Panc1 (cell line): ENCODE results near the gene RAB14. TPM values are rescaled to one million over a fixed set of nuclear protein-coding genes. Genes with fewer than 3 reads are reported as not detected.

Experiments
- ATAC-seq: fragments of 200-7000 bp; cut with Tn5 transposase; 2 replicates; pipeline ENCODE4 v1.9.1; 2020; ENCODE audit warnings: mild to moderate bottlenecking, moderate library complexity
- BruUV-seq: library from RNA; stranded (reverse); fragments of 400-500 nt; replicated peaks from 2 replicates; lab custom pipeline; 2021; lab: Mats Ljungman, UMichigan
- CTCF ChIA-PET: fragments of 300-600 bp; sonication (Branson Sonifier 250); formaldehyde crosslinking; loops from one replicate; lab custom pipeline; 2022; ENCODE audit warnings: antibody characterized with exemption; lab: Charles Lee
- POLR2A ChIA-PET: fragments of 300-600 bp; sonication (Branson Sonifier 250); formaldehyde crosslinking; loops from one replicate; lab custom pipeline; 2022; ENCODE audit warnings: antibody characterized with exemption; lab: Charles Lee
- DNase-seq: peaks from one replicate; pipeline ENCODE4 v3.0.0-alpha.2; 2010; ENCODE audit warnings: low read depth, low spot score
- H3K27ac ChIP-seq: 2 replicates; pipeline ENCODE4 v1.5.1; 2011; ENCODE audit warnings: mild to moderate bottlenecking, low read length, inconsistent platforms
- H3K27me3 ChIP-seq: fragments of 200-500 bp; sonication (Bioruptor generic); 2 replicates; pipeline ENCODE4 v1.6.0; 2014; ENCODE audit warnings: low read length, inconsistent platforms; ENCODE audit not compliant: control insufficient read depth, insufficient read depth
- H3K36me3 ChIP-seq: fragments of 200-500 bp; sonication (Bioruptor generic); 2 replicates; pipeline ENCODE4 v1.5.1; 2014; ENCODE audit warnings: inconsistent platforms, mild to moderate bottlenecking, low read length, moderate library complexity; ENCODE audit not compliant: control insufficient read depth, insufficient read depth
- H3K4me1 ChIP-seq: 2 replicates; pipeline ENCODE4 v1.5.1; 2011; ENCODE audit warnings: inconsistent platforms, mild to moderate bottlenecking, low read length, moderate library complexity; ENCODE audit not compliant: control insufficient read depth, insufficient read depth
- H3K4me3 ChIP-seq, 2 experiments: 2 replicates each; pipeline ENCODE4 v1.5.1; 2011 to 2012; ENCODE audit warnings: low read depth in 2 of 2, low read length in 2 of 2, mild to moderate bottlenecking in 2 of 2, inconsistent platforms in 1 of 2, moderate library complexity in 1 of 2
- H3K9me3 ChIP-seq: fragments of 200-500 bp; sonication (Bioruptor generic); 2 replicates; pipeline ENCODE4 v1.5.1; 2014; ENCODE audit warnings: low read depth, mild to moderate bottlenecking, inconsistent platforms, low read length, moderate library complexity; ENCODE audit not compliant: control insufficient read depth, insufficient read depth
- POLR2AphosphoS5 ChIP-seq: IDR thresholded peaks from 2 replicates; pipeline ENCODE4 v1.6.1; 2012; ENCODE audit warnings: mild to moderate bottlenecking, low read depth, low read length, moderate library complexity
- SIN3A ChIP-seq: IDR thresholded peaks from 2 replicates; pipeline ENCODE4 v1.6.1; 2012; ENCODE audit warnings: low read depth, mild to moderate bottlenecking, low read length, moderate library complexity, borderline replicate concordance; ENCODE audit not compliant: insufficient read depth
- TCF7L2 ChIP-seq: IDR thresholded peaks from 2 replicates; pipeline ENCODE4 v1.6.1; 2011; ENCODE audit warnings: mild to moderate bottlenecking, low read depth, low read length, inconsistent platforms
- in situ Hi-C: cut with HindIII; loops from 2 replicates; pipeline ENCODE4 v1.10.0; 2016; ENCODE audit warnings: low sequenced_read_pairs, low pct_unique_long_range_greater_than_20kb
- intact Hi-C: fragments of 100-400 bp; cut with micrococcal nuclease; formaldehyde crosslinking; loops from one replicate; pipeline ENCODE4 v1.10.0; 2022; ENCODE audit not compliant: unreplicated experiment
- total RNA-seq: library from RNA; stranded (reverse); gene quantifications from one replicate; pipeline ENCODE4 v1.2.1, GENCODE V29; 2021; ENCODE audit not compliant: unreplicated experiment
- TF ChIP-seq, protein P1 (sequence below), 2 experiments: IDR thresholded peaks; 2 replicates each; pipeline ENCODE4 v1.6.1; 2011 to 2012; ENCODE audit warnings: low read depth in 2 of 2, control low read depth in 1 of 2, low read length in 1 of 2, mild to moderate bottlenecking in 1 of 2, moderate library complexity in 1 of 2; ENCODE audit not compliant: insufficient read depth in 1 of 2
- TF ChIP-seq, protein P2 (sequence below): fragments of 450-650 bp; IDR thresholded peaks from 2 replicates; pipeline ENCODE4 v1.5.1; 2017; ENCODE audit warnings: mild to moderate bottlenecking

The RAB14 gene
- total RNA-seq, 1 experiment from 2014 or later, result 42.7 TPM

DNA sequence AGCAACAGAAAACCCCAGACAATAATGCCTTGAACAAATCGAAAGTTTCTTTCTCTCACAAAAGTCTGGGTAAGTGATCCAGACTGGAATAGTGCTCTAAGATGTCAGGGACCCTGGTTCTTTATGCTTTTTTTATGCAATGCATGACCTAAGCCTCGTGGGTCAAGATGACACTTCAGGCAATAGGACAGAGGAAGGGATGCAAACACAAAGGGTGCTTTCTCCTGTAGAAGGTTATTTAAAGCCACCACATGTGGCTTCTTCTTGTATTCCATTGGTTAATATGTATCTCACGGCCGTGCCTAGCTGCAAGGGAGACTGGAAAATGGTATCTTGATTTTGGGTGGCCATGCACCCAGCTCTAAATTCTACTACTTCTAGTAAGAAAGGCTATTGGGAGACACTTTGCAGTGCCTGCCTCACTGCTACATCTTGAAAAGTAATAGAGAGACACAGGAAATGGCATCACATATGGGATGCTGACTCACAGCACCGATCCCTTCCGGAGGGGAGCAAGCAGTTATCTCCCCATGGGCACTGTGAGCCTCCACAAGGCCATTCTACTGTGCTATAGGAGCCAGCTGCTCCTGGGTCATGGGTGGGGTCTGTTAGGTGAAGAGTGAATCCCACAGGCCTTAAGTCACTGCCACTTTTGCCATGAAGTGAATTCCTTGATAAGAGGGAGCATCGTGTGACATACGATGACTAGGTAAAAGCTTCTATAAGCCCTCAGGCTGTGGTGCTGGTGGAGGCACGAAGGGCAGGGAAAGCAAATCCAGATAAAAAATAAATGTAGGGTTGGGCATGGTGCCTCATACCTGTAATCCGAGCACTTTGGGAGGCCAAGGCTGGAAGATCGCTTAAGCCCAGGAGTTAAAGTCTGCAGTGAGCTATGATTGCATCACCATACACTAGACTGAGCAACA, 32.5 kb upstream of the RAB14 start:
- ChIA-PET CTCF (no interaction called here), POLR2A (no interaction called here)
- intact Hi-C loops (no loop called here), in situ Hi-C loops (no loop called here)
- ATAC-seq (no peak), DNase-seq (no peak)
- Histone ChIP-seq H3K4me3 (no peak overlapping the region), H3K27ac (no peak overlapping the region), H3K27me3 (no peaks in the 10 kb centered on the region), H3K4me1 (no peaks in the 10 kb centered on the region), H3K36me3 (no peaks in the 10 kb centered on the region), H3K9me3 (no peaks in the 10 kb centered on the region)
- BruUV-seq, result no TSS peak
- TF ChIP-seq, protein P1, sequence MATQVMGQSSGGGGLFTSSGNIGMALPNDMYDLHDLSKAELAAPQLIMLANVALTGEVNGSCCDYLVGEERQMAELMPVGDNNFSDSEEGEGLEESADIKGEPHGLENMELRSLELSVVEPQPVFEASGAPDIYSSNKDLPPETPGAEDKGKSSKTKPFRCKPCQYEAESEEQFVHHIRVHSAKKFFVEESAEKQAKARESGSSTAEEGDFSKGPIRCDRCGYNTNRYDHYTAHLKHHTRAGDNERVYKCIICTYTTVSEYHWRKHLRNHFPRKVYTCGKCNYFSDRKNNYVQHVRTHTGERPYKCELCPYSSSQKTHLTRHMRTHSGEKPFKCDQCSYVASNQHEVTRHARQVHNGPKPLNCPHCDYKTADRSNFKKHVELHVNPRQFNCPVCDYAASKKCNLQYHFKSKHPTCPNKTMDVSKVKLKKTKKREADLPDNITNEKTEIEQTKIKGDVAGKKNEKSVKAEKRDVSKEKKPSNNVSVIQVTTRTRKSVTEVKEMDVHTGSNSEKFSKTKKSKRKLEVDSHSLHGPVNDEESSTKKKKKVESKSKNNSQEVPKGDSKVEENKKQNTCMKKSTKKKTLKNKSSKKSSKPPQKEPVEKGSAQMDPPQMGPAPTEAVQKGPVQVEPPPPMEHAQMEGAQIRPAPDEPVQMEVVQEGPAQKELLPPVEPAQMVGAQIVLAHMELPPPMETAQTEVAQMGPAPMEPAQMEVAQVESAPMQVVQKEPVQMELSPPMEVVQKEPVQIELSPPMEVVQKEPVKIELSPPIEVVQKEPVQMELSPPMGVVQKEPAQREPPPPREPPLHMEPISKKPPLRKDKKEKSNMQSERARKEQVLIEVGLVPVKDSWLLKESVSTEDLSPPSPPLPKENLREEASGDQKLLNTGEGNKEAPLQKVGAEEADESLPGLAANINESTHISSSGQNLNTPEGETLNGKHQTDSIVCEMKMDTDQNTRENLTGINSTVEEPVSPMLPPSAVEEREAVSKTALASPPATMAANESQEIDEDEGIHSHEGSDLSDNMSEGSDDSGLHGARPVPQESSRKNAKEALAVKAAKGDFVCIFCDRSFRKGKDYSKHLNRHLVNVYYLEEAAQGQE (IDR thresholded peaks at IDR 0.05; ENCODE audit: insufficient read depth in 1 of 2, low read depth in 2 of 2, low read length in 1 of 2), result no peak
- TF ChIP-seq POLR2AphosphoS5 (no peak), TCF7L2 (no peak), SIN3A (no peak)
- TF ChIP-seq, protein P2, sequence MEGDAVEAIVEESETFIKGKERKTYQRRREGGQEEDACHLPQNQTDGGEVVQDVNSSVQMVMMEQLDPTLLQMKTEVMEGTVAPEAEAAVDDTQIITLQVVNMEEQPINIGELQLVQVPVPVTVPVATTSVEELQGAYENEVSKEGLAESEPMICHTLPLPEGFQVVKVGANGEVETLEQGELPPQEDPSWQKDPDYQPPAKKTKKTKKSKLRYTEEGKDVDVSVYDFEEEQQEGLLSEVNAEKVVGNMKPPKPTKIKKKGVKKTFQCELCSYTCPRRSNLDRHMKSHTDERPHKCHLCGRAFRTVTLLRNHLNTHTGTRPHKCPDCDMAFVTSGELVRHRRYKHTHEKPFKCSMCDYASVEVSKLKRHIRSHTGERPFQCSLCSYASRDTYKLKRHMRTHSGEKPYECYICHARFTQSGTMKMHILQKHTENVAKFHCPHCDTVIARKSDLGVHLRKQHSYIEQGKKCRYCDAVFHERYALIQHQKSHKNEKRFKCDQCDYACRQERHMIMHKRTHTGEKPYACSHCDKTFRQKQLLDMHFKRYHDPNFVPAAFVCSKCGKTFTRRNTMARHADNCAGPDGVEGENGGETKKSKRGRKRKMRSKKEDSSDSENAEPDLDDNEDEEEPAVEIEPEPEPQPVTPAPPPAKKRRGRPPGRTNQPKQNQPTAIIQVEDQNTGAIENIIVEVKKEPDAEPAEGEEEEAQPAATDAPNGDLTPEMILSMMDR, result no peak

DNA sequence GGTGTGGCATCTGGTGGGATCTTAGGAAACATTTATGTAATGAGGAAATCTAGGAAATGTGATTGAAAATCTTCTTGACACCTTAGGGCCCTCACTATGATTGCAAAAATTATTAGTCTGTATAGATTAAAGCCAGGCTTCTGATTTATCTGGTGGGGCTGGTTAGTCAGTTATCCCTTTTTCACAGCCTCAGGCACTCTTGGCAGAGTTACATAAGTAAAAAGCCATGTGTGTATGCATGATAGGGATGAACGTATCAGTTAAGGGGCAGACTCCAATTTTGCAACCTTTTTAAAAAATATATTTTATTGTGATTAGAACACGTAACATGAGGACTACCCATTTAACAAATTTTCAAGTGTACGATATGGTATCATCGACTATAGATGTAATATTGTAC, 30.6 kb upstream of the RAB14 start:
- intact Hi-C loops (no loop called here), in situ Hi-C loops (no loop called here)
- Histone ChIP-seq H3K27me3 (no peaks in the 10 kb centered on the region), H3K9me3 (no peaks in the 10 kb centered on the region), H3K4me1 (no peaks in the 10 kb centered on the region; the same call in 1 of the 2 replicates), H3K36me3 (no peaks in the 10 kb centered on the region), H3K4me3 (no peak overlapping the region), H3K27ac (no peak overlapping the region)
- CTCF ChIA-PET, result no interaction called here
- TF ChIP-seq, protein P1 (IDR thresholded peaks at IDR 0.05; ENCODE audit: insufficient read depth in 1 of 2, low read depth in 2 of 2, low read length in 1 of 2), result no peak
- TF ChIP-seq SIN3A (no peak), TCF7L2 (no peak), POLR2AphosphoS5 (no peak)
- TF ChIP-seq, protein P2, result no peak
- POLR2A ChIA-PET, result no interaction called here
- DNase-seq, result no peak
- no peak for ATAC-seq
- no TSS peak for BruUV-seq
